Omental fat pad (tissue), 4 donors: ENCODE results near the gene AGBL1. TPM values are rescaled to one million over a fixed set of nuclear protein-coding genes. Genes with fewer than 3 reads are reported as not detected.

Source experiments
- ATAC-seq: fragments of 150-250 bp; one replicate; pipeline ENCODE4 v1.9.1; 2016; ENCODE audit warnings: mild to moderate bottlenecking, moderate library complexity; ENCODE audit not compliant: low FRiP score
- DNase-seq: peaks from one replicate; pipeline ENCODE4 v3.0.0-alpha.2; 2019; ENCODE audit warnings: low spot score
- CTCF ChIP-seq, 3 donors: fragments of 450-650 bp; IDR thresholded peaks; one replicate each; pipeline ENCODE4 v1.5.1; 2016 to 2017; ENCODE audit warnings: antibody characterized with exemption in 3 of 3, mild to moderate bottlenecking in 3 of 3, moderate library complexity in 2 of 3
- total RNA-seq, 4 donors: library from RNA; depleted of rRNA; stranded (reverse); fragments of >200 nt; gene quantifications; one replicate each; pipeline ENCODE4 v1.1.0, GENCODE V29; 2016

AGBL1 gene
- total RNA-seq, 4 donors from 2014 or later, result not detected

GRCh38 chr15:86044981-86045380 is 34.7 kb upstream of the AGBL1 start:
- ATAC-seq (no peak), DNase-seq (no peak)
- TF ChIP-seq CTCF (IDR thresholded peaks at IDR 0.05), result no peak

- ATAC-seq (no peak), DNase-seq (no peak)
- TF ChIP-seq CTCF (IDR thresholded peaks at IDR 0.05), result no peak
These were observed 25.3 kb upstream of the AGBL1 start for GRCh38 chr15:86054338-86054737.

GRCh38 chr15:86055688-86056087 is 24.0 kb upstream of the AGBL1 start:
- no peak for ATAC-seq
- TF ChIP-seq CTCF (IDR thresholded peaks at IDR 0.05), result no peak
- DNase-seq, result no peak

- no peak for DNase-seq
- no peak for ATAC-seq
- no peak for TF ChIP-seq CTCF (IDR thresholded peaks at IDR 0.05)
These were observed 19.8 kb upstream of the AGBL1 start for GRCh38 chr15:86059851-86060250.

- DNase-seq, result no peak
- ATAC-seq, result no peak
- no peak for TF ChIP-seq CTCF (IDR thresholded peaks at IDR 0.05)
These were observed 19.0 kb upstream of the AGBL1 start for GRCh38 chr15:86060674-86061073.

- DNase-seq (no peak), ATAC-seq (no peak)
- no peak for TF ChIP-seq CTCF (IDR thresholded peaks at IDR 0.05)
These were observed 18.1 kb upstream of the AGBL1 start for GRCh38 chr15:86061581-86061980.

GRCh38 chr15:86062646-86063243 is 16.9 kb upstream of the AGBL1 start:
- TF ChIP-seq CTCF (IDR thresholded peaks at IDR 0.05), result no peak
- DNase-seq (no peak), ATAC-seq (no peak)
